B cell (primary cell): ENCODE data around the gene ESRRA. TPM values are rescaled to one million over a fixed set of nuclear protein-coding genes. Genes with fewer than 3 reads are reported as not detected.
A peak's percentile ranks its signal among the peaks of the same experiment; 100 is the strongest.

Experiments used
- ATAC-seq: fragments of 200-7000 bp; cut with Tn5 transposase; one replicate; pipeline ENCODE4 v1.10.0; 2021; ENCODE audit warnings: low read depth, mild to moderate bottlenecking, moderate number of reproducible peaks, moderate library complexity
- CTCF ChIA-PET: fragments of 350-600 bp; sonication (Branson Sonifier 250); formaldehyde crosslinking; loops from one replicate; lab custom pipeline; 2021; ENCODE audit warnings: antibody characterized with exemption, inconsistent platforms; lab: Charles Lee
- POLR2A ChIA-PET: fragments of 350-600 bp; sonication (Branson Sonifier 250); formaldehyde crosslinking; loops from one replicate; lab custom pipeline; 2021; ENCODE audit warnings: antibody characterized with exemption; lab: Charles Lee
- DNase-seq: peaks from one replicate; pipeline ENCODE4 v3.0.0; 2013
- H2AFZ ChIP-seq: 2 replicates; pipeline ENCODE4 v1.6.1; 2012; ENCODE audit warnings: mild to moderate bottlenecking, low read depth, low read length; ENCODE audit not compliant: insufficient read depth, poor library complexity, severe bottlenecking
- H3K27ac ChIP-seq, 2 donors: 1 replicate in 1 of 2; 2 replicates in 1 of 2; pipeline ENCODE4 v1.5.1; 2012 to 2013; ENCODE audit warnings: low read length in 2 of 2, mild to moderate bottlenecking in 2 of 2, moderate library complexity in 1 of 2
- H3K27me3 ChIP-seq, 4 experiments: fragments of 200-600 bp in 1 of 4; sonication (generic) in 1 of 4; replicated peaks in 1 of 4; 1 replicate in 2 of 4; 2 replicates in 2 of 4; pipeline versions ENCODE4 v1.6.1 to v1.7.0; 2013 to 2016; ENCODE audit warnings: low read length in 3 of 4, mild to moderate bottlenecking in 2 of 4, mixed read lengths in 1 of 4, moderate library complexity in 1 of 4; ENCODE audit not compliant: insufficient read depth in 4 of 4, control insufficient read depth in 3 of 4; ENCODE audit errors: control extremely low read depth in 1 of 4
- H3K36me3 ChIP-seq, 2 experiments: replicated peaks in 1 of 2; 1 replicate in 1 of 2; 2 replicates in 1 of 2; pipeline versions ENCODE4 v1.6.1 to v1.7.1; 2013; ENCODE audit warnings: low read length in 1 of 2; ENCODE audit not compliant: insufficient read depth in 2 of 2, control insufficient read depth in 1 of 2; ENCODE audit errors: control extremely low read depth in 1 of 2, extremely low read depth in 1 of 2
- H3K4me1 ChIP-seq, 2 donors: fragments of 200-600 bp in 1 of 2; sonication (generic) in 1 of 2; 1 replicate in 1 of 2; 2 replicates in 1 of 2; pipeline versions ENCODE4 v1.5.1 to v1.6.1; 2013 to 2017; ENCODE audit warnings: low read length in 2 of 2; ENCODE audit not compliant: control insufficient read depth in 2 of 2, insufficient read depth in 2 of 2
- H3K4me2 ChIP-seq: replicated peaks from 2 replicates; pipeline ENCODE3; 2012; ENCODE audit warnings: mild to moderate bottlenecking, low read depth, low read length; ENCODE audit not compliant: poor library complexity, severe bottlenecking
- H3K4me3 ChIP-seq, 5 experiments: fragments of 200-600 bp in 1 of 5; sonication (generic) in 1 of 5; 1 replicate in 3 of 5; 2 replicates in 2 of 5; pipeline versions ENCODE4 v1.5.1 to v1.7.0; 2011 to 2016; ENCODE audit warnings: low read length in 4 of 5, mild to moderate bottlenecking in 4 of 5, low read depth in 2 of 5, control low read depth in 1 of 5, moderate library complexity in 1 of 5; ENCODE audit not compliant: insufficient read depth in 1 of 5; ENCODE audit errors: control extremely low read depth in 1 of 5, extremely low read depth in 1 of 5
- H3K79me2 ChIP-seq: fragments of 200-600 bp; sonication (generic); one replicate; pipeline ENCODE4 v1.6.0; 2016; ENCODE audit warnings: low read length; ENCODE audit not compliant: control insufficient read depth, insufficient read depth
- H3K9ac ChIP-seq: fragments of 200-600 bp; sonication (generic); 2 replicates; pipeline ENCODE4 v1.6.1; 2017; ENCODE audit warnings: mild to moderate bottlenecking, low read length, moderate library complexity
- H3K9me3 ChIP-seq, 3 donors: one replicate each; pipeline versions ENCODE4 v1.6.1 to v1.7.1; 2013; ENCODE audit warnings: low read length in 2 of 3; ENCODE audit not compliant: control insufficient read depth in 2 of 3, insufficient read depth in 1 of 3; ENCODE audit errors: control extremely low read depth in 1 of 3
- H4K20me1 ChIP-seq: 2 replicates; pipeline ENCODE4 v1.6.0; 2012; ENCODE audit warnings: mild to moderate bottlenecking, low read length; ENCODE audit not compliant: insufficient read depth, control insufficient read depth, poor library complexity, severe bottlenecking
- H3K27ac Mint-ChIP-seq: one replicate; pipeline ENCODE4 v1.8.0; 2021; ENCODE audit warnings: mixed read lengths
- H3K27me3 Mint-ChIP-seq: one replicate; pipeline ENCODE4 v1.8.0; 2021; ENCODE audit warnings: mixed read lengths
- H3K4me1 Mint-ChIP-seq: one replicate; pipeline ENCODE4 v1.8.0; 2021; ENCODE audit warnings: mixed read lengths
- H3K4me3 Mint-ChIP-seq: one replicate; pipeline ENCODE4 v1.8.0; 2021; ENCODE audit warnings: mixed read lengths
- H3K9me3 Mint-ChIP-seq: one replicate; pipeline ENCODE4 v1.8.0; 2022; ENCODE audit warnings: mixed read lengths; ENCODE audit not compliant: insufficient read depth
- CTCF ChIP-seq: fragments of 200-600 bp; IDR thresholded peaks from one replicate; pipeline ENCODE4 v1.8.0; 2022; ENCODE audit warnings: antibody characterized with exemption, mild to moderate bottlenecking
- EZH2 ChIP-seq: IDR thresholded peaks from 2 replicates; pipeline ENCODE4 v1.6.1; 2012; ENCODE audit warnings: borderline replicate concordance, low read depth, mild to moderate bottlenecking, moderate library complexity, low read length; ENCODE audit not compliant: insufficient read depth, poor library complexity, severe bottlenecking
- WGBS: methylation state at CpG from one replicate; pipeline ENCODE4 v1.1.5; 2013; ENCODE audit warnings: missing lambda C conversion rate; ENCODE audit not compliant: insufficient coverage; 5-methylcytosine and 5-hydroxymethylcytosine counted together
- intact Hi-C: fragments of 100-400 bp; cut with micrococcal nuclease; formaldehyde crosslinking; loops from one replicate; pipeline ENCODE4 v1.10.0; 2022
- polyA plus RNA-seq: library from polyadenylated mRNA; depleted of rRNA; stranded (reverse); fragments of >200 nt; gene quantifications from 2 replicates; pipeline ENCODE4 v1.2.3, GENCODE V29; 2012
- total RNA-seq, 2 donors: library from RNA; stranded (reverse); fragments of 120-200 nt in 1 of 2; gene quantifications; 1 replicate in 1 of 2; 2 replicates in 1 of 2; pipeline versions ENCODE4 v1.2.3 to v1.2.4, GENCODE V29; 2013 to 2022

The ESRRA gene
- total and polyA plus RNA-seq, 2 donors (not counting 1 experiment from before 2014, with no cell fraction given): 16.3 to 39.6 TPM

- peaks cover 31 to 52% of the 10 kb centered on the region in 2 donors for H3K4me1 ChIP-seq
- peaks cover 0 to 20% (median 0%) of the 10 kb centered on the region in 3 donors for H3K9me3 ChIP-seq
- no peak for TF ChIP-seq CTCF
- TF ChIP-seq EZH2: no peak
- H3K9ac ChIP-seq: peak overlapping the region; percentile 87
- peak overlapping the region in 3 of 5 experiments; percentile 78 to 87 (median 85) for H3K4me3 ChIP-seq
- DNase-seq: no peak
- Mint-ChIP-seq H3K4me3 (peak overlapping the region; percentile 90), H3K9me3 (no peaks in the 10 kb centered on the region), H3K27me3 (peaks cover 13% of the 10 kb centered on the region), H3K27ac (peak overlapping the region; percentile 89), H3K4me1 (peaks cover 36% of the 10 kb centered on the region)
- peak overlapping the region; percentile 97 for H3K4me2 ChIP-seq
- ATAC-seq: no peak
- ChIA-PET POLR2A (interaction anchor here (1.0 to 3.5 kb wide), 7 partner anchors 14 to 118 kb away, joined by 3 to 21 read pairs (median 7); partner anchors contain the start of genes FERMT3, PRDX5, STIP1 and TRMT112), CTCF (interaction anchor here (1.0 to 5.8 kb wide), 23 partner anchors 10 to 1550 kb away, joined by 3 to 243 read pairs (median 6); partner anchors contain the start of genes BAD, CCDC88B, FERMT3 and GPR137)
- H3K27ac ChIP-seq: peak overlapping the region; percentile 93 to 94
- H3K79me2 ChIP-seq: peaks cover 25% of the 10 kb centered on the region
- intact Hi-C loops: loop anchor here (1.0 to 10.0 kb wide), 3 partner anchors 53 to 469 kb away; partner anchors contain the start of genes MARK2 and PLCB3
- 34% methylated on average over 4 of the region's 5 CpGs for WGBS
- H3K36me3 ChIP-seq: peaks cover 0 to 6% of the 10 kb centered on the region in 2 experiments
- peaks cover 30% of the 10 kb centered on the region for H4K20me1 ChIP-seq
- peaks cover 0 to 37% (median 15%) of the 10 kb centered on the region in 4 experiments for H3K27me3 ChIP-seq
- H2AFZ ChIP-seq: peak overlapping the region; percentile 64
These were observed 1.4 kb upstream of the ESRRA start for GRCh38 chr11:64304032-64304315.
